ENCODE measurements around the gene SAMD1. TPM values are rescaled to one million over a fixed set of nuclear protein-coding genes. Genes with fewer than 3 reads are reported as not detected.

The SAMD1 gene
- total and polyA plus RNA-seq, 2 of the 13 experiments (the other 11 are each of a cell fraction or from before 2014, with no cell fraction given), result 17.5 to 45.0 TPM

DNA sequence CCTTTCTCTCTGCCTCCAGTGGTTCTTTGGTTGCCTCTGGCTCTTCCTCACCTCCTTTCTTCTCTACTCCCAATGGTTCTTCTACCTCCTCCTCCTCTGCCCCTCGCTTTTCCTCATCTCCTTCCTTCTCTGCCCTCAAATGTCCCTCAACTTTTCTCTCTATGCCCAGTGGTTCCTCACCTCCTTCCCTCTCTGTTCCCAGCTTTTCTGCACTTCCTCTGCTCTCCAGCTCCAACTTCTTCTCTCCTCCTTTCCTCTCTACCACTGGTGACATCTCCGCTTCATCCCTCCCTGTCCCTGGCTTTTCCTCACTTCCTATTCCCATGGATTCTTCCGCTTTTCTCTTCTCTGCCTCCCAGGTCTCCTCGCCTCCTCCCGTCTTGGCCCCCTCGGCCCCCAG is 36.5 kb downstream of the SAMD1 start:
- TF ChIP-seq, protein P1, sequence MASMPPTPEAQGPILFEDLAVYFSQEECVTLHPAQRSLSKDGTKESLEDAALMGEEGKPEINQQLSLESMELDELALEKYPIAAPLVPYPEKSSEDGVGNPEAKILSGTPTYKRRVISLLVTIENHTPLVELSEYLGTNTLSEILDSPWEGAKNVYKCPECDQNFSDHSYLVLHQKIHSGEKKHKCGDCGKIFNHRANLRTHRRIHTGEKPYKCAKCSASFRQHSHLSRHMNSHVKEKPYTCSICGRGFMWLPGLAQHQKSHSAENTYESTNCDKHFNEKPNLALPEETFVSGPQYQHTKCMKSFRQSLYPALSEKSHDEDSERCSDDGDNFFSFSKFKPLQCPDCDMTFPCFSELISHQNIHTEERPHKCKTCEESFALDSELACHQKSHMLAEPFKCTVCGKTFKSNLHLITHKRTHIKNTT (CRISPR knock-in tag; IDR thresholded peaks at IDR 0.05), result no peak
- TF ChIP-seq MBNL3 (CRISPR knock-in tag; conservative IDR thresholded peaks at IDR 0.05), result no peak
- no peak for TF ChIP-seq RFX5 (IDR thresholded peaks at IDR 0.05; ENCODE audit: low read depth, low read length)
- no peak for TF ChIP-seq EP300 (IDR thresholded peaks at IDR 0.05; ENCODE audit: low read depth in 2 of 2, low read length in 2 of 2)
- no peak for TF ChIP-seq EP300 (CRISPR knock-in tag; IDR thresholded peaks at IDR 0.05; ENCODE audit: borderline replicate concordance)
- TF ChIP-seq, protein P2, sequence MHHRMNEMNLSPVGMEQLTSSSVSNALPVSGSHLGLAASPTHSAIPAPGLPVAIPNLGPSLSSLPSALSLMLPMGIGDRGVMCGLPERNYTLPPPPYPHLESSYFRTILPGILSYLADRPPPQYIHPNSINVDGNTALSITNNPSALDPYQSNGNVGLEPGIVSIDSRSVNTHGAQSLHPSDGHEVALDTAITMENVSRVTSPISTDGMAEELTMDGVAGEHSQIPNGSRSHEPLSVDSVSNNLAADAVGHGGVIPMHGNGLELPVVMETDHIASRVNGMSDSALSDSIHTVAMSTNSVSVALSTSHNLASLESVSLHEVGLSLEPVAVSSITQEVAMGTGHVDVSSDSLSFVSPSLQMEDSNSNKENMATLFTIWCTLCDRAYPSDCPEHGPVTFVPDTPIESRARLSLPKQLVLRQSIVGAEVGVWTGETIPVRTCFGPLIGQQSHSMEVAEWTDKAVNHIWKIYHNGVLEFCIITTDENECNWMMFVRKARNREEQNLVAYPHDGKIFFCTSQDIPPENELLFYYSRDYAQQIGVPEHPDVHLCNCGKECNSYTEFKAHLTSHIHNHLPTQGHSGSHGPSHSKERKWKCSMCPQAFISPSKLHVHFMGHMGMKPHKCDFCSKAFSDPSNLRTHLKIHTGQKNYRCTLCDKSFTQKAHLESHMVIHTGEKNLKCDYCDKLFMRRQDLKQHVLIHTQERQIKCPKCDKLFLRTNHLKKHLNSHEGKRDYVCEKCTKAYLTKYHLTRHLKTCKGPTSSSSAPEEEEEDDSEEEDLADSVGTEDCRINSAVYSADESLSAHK (CRISPR knock-in tag; IDR thresholded peaks at IDR 0.05; ENCODE audit: borderline replicate concordance), result no peak
- TF ChIP-seq MAFG (CRISPR knock-in tag; IDR thresholded peaks at IDR 0.05), result no peak
- TF ChIP-seq, protein P3, sequence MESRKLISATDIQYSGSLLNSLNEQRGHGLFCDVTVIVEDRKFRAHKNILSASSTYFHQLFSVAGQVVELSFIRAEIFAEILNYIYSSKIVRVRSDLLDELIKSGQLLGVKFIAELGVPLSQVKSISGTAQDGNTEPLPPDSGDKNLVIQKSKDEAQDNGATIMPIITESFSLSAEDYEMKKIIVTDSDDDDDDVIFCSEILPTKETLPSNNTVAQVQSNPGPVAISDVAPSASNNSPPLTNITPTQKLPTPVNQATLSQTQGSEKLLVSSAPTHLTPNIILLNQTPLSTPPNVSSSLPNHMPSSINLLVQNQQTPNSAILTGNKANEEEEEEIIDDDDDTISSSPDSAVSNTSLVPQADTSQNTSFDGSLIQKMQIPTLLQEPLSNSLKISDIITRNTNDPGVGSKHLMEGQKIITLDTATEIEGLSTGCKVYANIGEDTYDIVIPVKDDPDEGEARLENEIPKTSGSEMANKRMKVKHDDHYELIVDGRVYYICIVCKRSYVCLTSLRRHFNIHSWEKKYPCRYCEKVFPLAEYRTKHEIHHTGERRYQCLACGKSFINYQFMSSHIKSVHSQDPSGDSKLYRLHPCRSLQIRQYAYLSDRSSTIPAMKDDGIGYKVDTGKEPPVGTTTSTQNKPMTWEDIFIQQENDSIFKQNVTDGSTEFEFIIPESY (CRISPR knock-in tag; IDR thresholded peaks at IDR 0.05), result no peak
- TF ChIP-seq ZNF441 (CRISPR knock-in tag; IDR thresholded peaks at IDR 0.05; ENCODE audit: borderline replicate concordance), result no peak
- DNase-seq (ENCODE audit: low spot score), result no peak
- H3K4me2 ChIP-seq (ENCODE audit: low read depth, low read length), result no peak overlapping the region
- H3K4me1 ChIP-seq (ENCODE audit: insufficient read depth, low read length), result peaks cover 5% of the 10 kb centered on the region; the same call in 1 of the 2 replicates
- H3K9ac ChIP-seq (ENCODE audit: insufficient read depth, low read depth, low read length), result no peak overlapping the region
- WGBS (ENCODE audit: low lambda C conversion rate), result 51% methylated on average over 6 of the region's 6 CpGs
- H3K9me3 ChIP-seq (ENCODE audit: low read length), result no peaks in the 10 kb centered on the region
- no peaks in the 10 kb centered on the region for H3K36me3 ChIP-seq (replicated peaks in 1 of 2; ENCODE audit: control insufficient read depth in 1 of 2, insufficient read depth in 2 of 2, low read length in 2 of 2)
- no peak overlapping the region for H3K27ac ChIP-seq (ENCODE audit: extremely low read length, insufficient read depth, low read length)
- CTCF ChIA-PET (ENCODE audit: low intra/inter-chr PET ratio, low total read pairs), result no interaction called here
- no peaks in the 10 kb centered on the region for H3K27me3 ChIP-seq (ENCODE audit: control insufficient read depth in 1 of 2, insufficient read depth in 2 of 2, low read length in 2 of 2)
- in situ Hi-C loops (cut with HindIII; ENCODE audit: extremely low pct_ligation_motif_present, low pct_unique_long_range_greater_than_20kb), result loop anchor here (25.0 kb wide), 1 partner anchor 292 kb away; the partner anchor contains the start of genes C19orf53 and MRI1
- FAIRE-seq, result no peak
- BruUV-seq (replicated peaks), result no TSS peak
- no peaks in the 10 kb centered on the region for H4K20me1 ChIP-seq (ENCODE audit: insufficient read depth, low read length)
- H2AFZ ChIP-seq (ENCODE audit: low read length), result no peak overlapping the region
- intact Hi-C loops (cut with micrococcal nuclease; ENCODE audit: unreplicated experiment), result no loop called here
- H3K4me3 ChIP-seq (replicated peaks in 1 of 3; ENCODE audit: insufficient read depth in 1 of 3, low read depth in 2 of 3, low read length in 3 of 3), result no peak overlapping the region
- H3K79me2 ChIP-seq (ENCODE audit: insufficient read depth, low read length), result no peaks in the 10 kb centered on the region
- POLR2A ChIA-PET, result interaction anchor here (1.3 kb wide), 1 partner anchor 18 kb away, joined by 5 read pairs; the partner anchor contains the start of gene MISP3
- ATAC-seq, result no peak
